Panc1 (cell line): ENCODE data around the gene BLVRA. TPM values are rescaled to one million over a fixed set of nuclear protein-coding genes. Genes with fewer than 3 reads are reported as not detected.
A peak's percentile ranks its signal among the peaks of the same experiment; 100 is the strongest.

ENCODE experiments used
- ATAC-seq: fragments of 200-7000 bp; cut with Tn5 transposase; 2 replicates; pipeline ENCODE4 v1.9.1; 2020; ENCODE audit warnings: mild to moderate bottlenecking, moderate library complexity
- BruUV-seq: library from RNA; stranded (reverse); fragments of 400-500 nt; replicated peaks from 2 replicates; lab custom pipeline; 2021; lab: Mats Ljungman, UMichigan
- CTCF ChIA-PET: fragments of 300-600 bp; sonication (Branson Sonifier 250); formaldehyde crosslinking; loops from one replicate; lab custom pipeline; 2022; ENCODE audit warnings: antibody characterized with exemption; lab: Charles Lee
- POLR2A ChIA-PET: fragments of 300-600 bp; sonication (Branson Sonifier 250); formaldehyde crosslinking; loops from one replicate; lab custom pipeline; 2022; ENCODE audit warnings: antibody characterized with exemption; lab: Charles Lee
- DNase-seq: peaks from one replicate; pipeline ENCODE4 v3.0.0-alpha.2; 2010; ENCODE audit warnings: low read depth, low spot score
- H3K27ac ChIP-seq: 2 replicates; pipeline ENCODE4 v1.5.1; 2011; ENCODE audit warnings: mild to moderate bottlenecking, low read length, inconsistent platforms
- H3K27me3 ChIP-seq: fragments of 200-500 bp; sonication (Bioruptor generic); 2 replicates; pipeline ENCODE4 v1.6.0; 2014; ENCODE audit warnings: low read length, inconsistent platforms; ENCODE audit not compliant: control insufficient read depth, insufficient read depth
- H3K36me3 ChIP-seq: fragments of 200-500 bp; sonication (Bioruptor generic); 2 replicates; pipeline ENCODE4 v1.5.1; 2014; ENCODE audit warnings: inconsistent platforms, mild to moderate bottlenecking, low read length, moderate library complexity; ENCODE audit not compliant: control insufficient read depth, insufficient read depth
- H3K4me1 ChIP-seq: 2 replicates; pipeline ENCODE4 v1.5.1; 2011; ENCODE audit warnings: inconsistent platforms, mild to moderate bottlenecking, low read length, moderate library complexity; ENCODE audit not compliant: control insufficient read depth, insufficient read depth
- H3K4me3 ChIP-seq, 2 experiments: 2 replicates each; pipeline ENCODE4 v1.5.1; 2011 to 2012; ENCODE audit warnings: low read depth in 2 of 2, low read length in 2 of 2, mild to moderate bottlenecking in 2 of 2, inconsistent platforms in 1 of 2, moderate library complexity in 1 of 2
- H3K9me3 ChIP-seq: fragments of 200-500 bp; sonication (Bioruptor generic); 2 replicates; pipeline ENCODE4 v1.5.1; 2014; ENCODE audit warnings: low read depth, mild to moderate bottlenecking, inconsistent platforms, low read length, moderate library complexity; ENCODE audit not compliant: control insufficient read depth, insufficient read depth
- POLR2AphosphoS5 ChIP-seq: IDR thresholded peaks from 2 replicates; pipeline ENCODE4 v1.6.1; 2012; ENCODE audit warnings: mild to moderate bottlenecking, low read depth, low read length, moderate library complexity
- SIN3A ChIP-seq: IDR thresholded peaks from 2 replicates; pipeline ENCODE4 v1.6.1; 2012; ENCODE audit warnings: low read depth, mild to moderate bottlenecking, low read length, moderate library complexity, borderline replicate concordance; ENCODE audit not compliant: insufficient read depth
- TCF7L2 ChIP-seq: IDR thresholded peaks from 2 replicates; pipeline ENCODE4 v1.6.1; 2011; ENCODE audit warnings: mild to moderate bottlenecking, low read depth, low read length, inconsistent platforms
- in situ Hi-C: cut with HindIII; loops from 2 replicates; pipeline ENCODE4 v1.10.0; 2016; ENCODE audit warnings: low sequenced_read_pairs, low pct_unique_long_range_greater_than_20kb
- intact Hi-C: fragments of 100-400 bp; cut with micrococcal nuclease; formaldehyde crosslinking; loops from one replicate; pipeline ENCODE4 v1.10.0; 2022; ENCODE audit not compliant: unreplicated experiment
- total RNA-seq: library from RNA; stranded (reverse); gene quantifications from one replicate; pipeline ENCODE4 v1.2.1, GENCODE V29; 2021; ENCODE audit not compliant: unreplicated experiment
- TF ChIP-seq, protein P1 (sequence below): fragments of 450-650 bp; IDR thresholded peaks from 2 replicates; pipeline ENCODE4 v1.5.1; 2017; ENCODE audit warnings: mild to moderate bottlenecking
- TF ChIP-seq, protein P2 (sequence below), 2 experiments: IDR thresholded peaks; 2 replicates each; pipeline ENCODE4 v1.6.1; 2011 to 2012; ENCODE audit warnings: low read depth in 2 of 2, control low read depth in 1 of 2, low read length in 1 of 2, mild to moderate bottlenecking in 1 of 2, moderate library complexity in 1 of 2; ENCODE audit not compliant: insufficient read depth in 1 of 2

The BLVRA gene
- total RNA-seq, 1 experiment from 2014 or later: 85.5 TPM

DNA sequence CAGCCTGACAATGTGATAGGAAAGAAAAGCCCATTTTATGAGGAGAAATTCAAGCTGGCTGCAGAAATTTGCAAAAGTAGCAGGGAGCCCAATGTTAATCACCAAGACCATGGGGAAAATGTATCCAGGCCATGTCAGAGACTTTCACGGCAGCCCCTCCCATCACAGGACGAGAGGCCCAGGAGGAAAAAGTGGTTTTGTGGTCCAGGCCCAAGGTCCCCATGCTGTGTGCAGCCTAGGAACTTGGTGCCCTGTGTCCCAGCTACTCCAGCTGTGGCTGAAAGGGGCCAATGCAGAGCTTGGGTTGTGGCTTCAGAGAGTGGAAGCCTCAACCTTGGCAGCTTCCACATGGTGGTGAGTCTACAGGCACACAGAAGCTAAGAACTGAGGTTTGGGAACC, 41.9 kb upstream of the BLVRA start:
- in situ Hi-C loops: loop anchor here (25.0 kb wide), 1 partner anchor 129 kb away; the partner anchor contains the start of gene STK17A
- Histone ChIP-seq H3K27ac (no peak overlapping the region), H3K36me3 (no peaks in the 10 kb centered on the region), H3K4me3 (no peak overlapping the region), H3K4me1 (no peaks in the 10 kb centered on the region), H3K27me3 (no peaks in the 10 kb centered on the region), H3K9me3 (no peaks in the 10 kb centered on the region; the same call in 1 of the 2 replicates)
- intact Hi-C loops: no loop called here
- CTCF ChIA-PET: interaction anchor here (1.3 kb wide), 1 partner anchor 134 kb away, joined by 9 read pairs; the partner anchor contains the start of gene STK17A
- DNase-seq (no peak), ATAC-seq (no peak)
- BruUV-seq: no TSS peak
- TF ChIP-seq, protein P1, sequence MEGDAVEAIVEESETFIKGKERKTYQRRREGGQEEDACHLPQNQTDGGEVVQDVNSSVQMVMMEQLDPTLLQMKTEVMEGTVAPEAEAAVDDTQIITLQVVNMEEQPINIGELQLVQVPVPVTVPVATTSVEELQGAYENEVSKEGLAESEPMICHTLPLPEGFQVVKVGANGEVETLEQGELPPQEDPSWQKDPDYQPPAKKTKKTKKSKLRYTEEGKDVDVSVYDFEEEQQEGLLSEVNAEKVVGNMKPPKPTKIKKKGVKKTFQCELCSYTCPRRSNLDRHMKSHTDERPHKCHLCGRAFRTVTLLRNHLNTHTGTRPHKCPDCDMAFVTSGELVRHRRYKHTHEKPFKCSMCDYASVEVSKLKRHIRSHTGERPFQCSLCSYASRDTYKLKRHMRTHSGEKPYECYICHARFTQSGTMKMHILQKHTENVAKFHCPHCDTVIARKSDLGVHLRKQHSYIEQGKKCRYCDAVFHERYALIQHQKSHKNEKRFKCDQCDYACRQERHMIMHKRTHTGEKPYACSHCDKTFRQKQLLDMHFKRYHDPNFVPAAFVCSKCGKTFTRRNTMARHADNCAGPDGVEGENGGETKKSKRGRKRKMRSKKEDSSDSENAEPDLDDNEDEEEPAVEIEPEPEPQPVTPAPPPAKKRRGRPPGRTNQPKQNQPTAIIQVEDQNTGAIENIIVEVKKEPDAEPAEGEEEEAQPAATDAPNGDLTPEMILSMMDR: no peak
- no peak for TF ChIP-seq SIN3A
- no peak for TF ChIP-seq POLR2AphosphoS5
- TF ChIP-seq, protein P2, sequence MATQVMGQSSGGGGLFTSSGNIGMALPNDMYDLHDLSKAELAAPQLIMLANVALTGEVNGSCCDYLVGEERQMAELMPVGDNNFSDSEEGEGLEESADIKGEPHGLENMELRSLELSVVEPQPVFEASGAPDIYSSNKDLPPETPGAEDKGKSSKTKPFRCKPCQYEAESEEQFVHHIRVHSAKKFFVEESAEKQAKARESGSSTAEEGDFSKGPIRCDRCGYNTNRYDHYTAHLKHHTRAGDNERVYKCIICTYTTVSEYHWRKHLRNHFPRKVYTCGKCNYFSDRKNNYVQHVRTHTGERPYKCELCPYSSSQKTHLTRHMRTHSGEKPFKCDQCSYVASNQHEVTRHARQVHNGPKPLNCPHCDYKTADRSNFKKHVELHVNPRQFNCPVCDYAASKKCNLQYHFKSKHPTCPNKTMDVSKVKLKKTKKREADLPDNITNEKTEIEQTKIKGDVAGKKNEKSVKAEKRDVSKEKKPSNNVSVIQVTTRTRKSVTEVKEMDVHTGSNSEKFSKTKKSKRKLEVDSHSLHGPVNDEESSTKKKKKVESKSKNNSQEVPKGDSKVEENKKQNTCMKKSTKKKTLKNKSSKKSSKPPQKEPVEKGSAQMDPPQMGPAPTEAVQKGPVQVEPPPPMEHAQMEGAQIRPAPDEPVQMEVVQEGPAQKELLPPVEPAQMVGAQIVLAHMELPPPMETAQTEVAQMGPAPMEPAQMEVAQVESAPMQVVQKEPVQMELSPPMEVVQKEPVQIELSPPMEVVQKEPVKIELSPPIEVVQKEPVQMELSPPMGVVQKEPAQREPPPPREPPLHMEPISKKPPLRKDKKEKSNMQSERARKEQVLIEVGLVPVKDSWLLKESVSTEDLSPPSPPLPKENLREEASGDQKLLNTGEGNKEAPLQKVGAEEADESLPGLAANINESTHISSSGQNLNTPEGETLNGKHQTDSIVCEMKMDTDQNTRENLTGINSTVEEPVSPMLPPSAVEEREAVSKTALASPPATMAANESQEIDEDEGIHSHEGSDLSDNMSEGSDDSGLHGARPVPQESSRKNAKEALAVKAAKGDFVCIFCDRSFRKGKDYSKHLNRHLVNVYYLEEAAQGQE (IDR thresholded peaks at IDR 0.05; ENCODE audit: insufficient read depth in 1 of 2, low read depth in 2 of 2, low read length in 1 of 2): no peak
- TF ChIP-seq TCF7L2: no peak
- POLR2A ChIA-PET: interaction anchor here (0.6 kb wide), 1 partner anchor 11 kb away, joined by 8 read pairs; no protein-coding TSS in a partner anchor

DNA sequence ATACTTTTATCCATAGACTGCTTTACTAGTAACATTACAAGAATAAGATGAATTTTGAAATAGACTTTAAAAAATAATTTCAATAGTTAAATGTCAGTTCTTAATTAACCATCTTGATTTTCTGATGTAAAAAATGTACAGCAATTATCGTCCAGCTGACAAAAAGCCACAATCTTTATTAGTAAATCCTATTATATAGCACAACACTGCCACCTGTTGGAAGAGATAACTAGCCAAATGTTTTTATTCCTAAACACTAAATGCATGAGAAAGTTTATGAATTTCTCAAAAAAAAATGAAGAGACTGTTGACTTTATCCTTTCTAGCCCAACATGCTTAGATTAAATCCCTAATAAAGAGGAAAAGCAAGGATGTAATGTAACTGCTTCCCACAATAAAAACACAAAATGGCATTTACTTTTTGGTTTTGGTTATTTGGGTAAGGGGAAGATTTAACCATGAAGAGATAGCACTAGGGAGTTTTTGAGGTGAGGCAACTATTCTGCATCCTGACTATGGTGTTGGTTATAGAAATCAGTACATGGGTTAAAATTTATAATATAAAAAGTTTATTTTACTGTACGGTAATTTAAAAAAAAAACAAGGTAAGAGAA, 37.2 kb upstream of the BLVRA start:
- Histone ChIP-seq H3K4me3 (no peak overlapping the region), H3K36me3 (no peaks in the 10 kb centered on the region), H3K27ac (no peak overlapping the region), H3K9me3 (no peaks in the 10 kb centered on the region; the same call in 1 of the 2 replicates), H3K27me3 (no peaks in the 10 kb centered on the region), H3K4me1 (no peaks in the 10 kb centered on the region)
- TF ChIP-seq SIN3A: no peak
- TF ChIP-seq, protein P2 (IDR thresholded peaks at IDR 0.05; ENCODE audit: insufficient read depth in 1 of 2, low read depth in 2 of 2, low read length in 1 of 2): no peak
- TF ChIP-seq, protein P1: peak; percentile 75; the same call in 1 of the 2 replicates
- no peak for TF ChIP-seq POLR2AphosphoS5
- TF ChIP-seq TCF7L2: no peak
- intact Hi-C loops (loop anchor here (10.0 kb wide), 1 partner anchor 776 kb away; no protein-coding TSS in a partner anchor), in situ Hi-C loops (loop anchor here (25.0 kb wide), 1 partner anchor 134 kb away; the partner anchor contains the start of gene STK17A)
- BruUV-seq: no TSS peak
- CTCF ChIA-PET: interaction anchor here (0.7 to 3.0 kb wide), 4 partner anchors 21 to 139 kb away, joined by 3 to 20 read pairs (median 4); partner anchors contain the start of gene STK17A
- ATAC-seq (no peak), DNase-seq (no peak)
- POLR2A ChIA-PET: interaction anchor here (0.6 to 0.7 kb wide), 2 partner anchors 114 to 134 kb away, joined by 5 to 7 read pairs; no protein-coding TSS in a partner anchor
